ENCODE measurements around the gene HSD17B2.

Gene HSD17B2

DNA sequence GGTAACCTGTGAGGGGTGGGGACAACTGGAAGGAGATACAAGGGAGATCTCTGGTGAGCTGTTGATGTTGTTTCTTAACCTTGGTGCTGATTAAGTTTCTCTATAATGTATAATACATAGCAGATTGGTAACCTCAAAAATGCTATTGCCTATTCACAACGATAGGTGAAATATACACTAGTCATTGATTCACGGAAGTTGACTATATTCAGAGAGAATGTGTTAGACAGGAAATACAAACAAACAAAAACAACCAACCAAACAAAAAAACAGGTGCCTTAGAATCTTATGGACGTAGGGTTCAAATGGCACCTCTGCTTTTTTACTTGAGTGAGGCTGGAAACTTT is 21.5 kb downstream of the HSD17B2 start:
- H3K36me3 ChIP-seq (ENCODE audit: insufficient read depth, low read length), result no peaks in the 10 kb centered on the region
- no peak overlapping the region for H3K4me3 ChIP-seq (ENCODE audit: low read depth, low read length, poor library complexity, severe bottlenecking)

DNA sequence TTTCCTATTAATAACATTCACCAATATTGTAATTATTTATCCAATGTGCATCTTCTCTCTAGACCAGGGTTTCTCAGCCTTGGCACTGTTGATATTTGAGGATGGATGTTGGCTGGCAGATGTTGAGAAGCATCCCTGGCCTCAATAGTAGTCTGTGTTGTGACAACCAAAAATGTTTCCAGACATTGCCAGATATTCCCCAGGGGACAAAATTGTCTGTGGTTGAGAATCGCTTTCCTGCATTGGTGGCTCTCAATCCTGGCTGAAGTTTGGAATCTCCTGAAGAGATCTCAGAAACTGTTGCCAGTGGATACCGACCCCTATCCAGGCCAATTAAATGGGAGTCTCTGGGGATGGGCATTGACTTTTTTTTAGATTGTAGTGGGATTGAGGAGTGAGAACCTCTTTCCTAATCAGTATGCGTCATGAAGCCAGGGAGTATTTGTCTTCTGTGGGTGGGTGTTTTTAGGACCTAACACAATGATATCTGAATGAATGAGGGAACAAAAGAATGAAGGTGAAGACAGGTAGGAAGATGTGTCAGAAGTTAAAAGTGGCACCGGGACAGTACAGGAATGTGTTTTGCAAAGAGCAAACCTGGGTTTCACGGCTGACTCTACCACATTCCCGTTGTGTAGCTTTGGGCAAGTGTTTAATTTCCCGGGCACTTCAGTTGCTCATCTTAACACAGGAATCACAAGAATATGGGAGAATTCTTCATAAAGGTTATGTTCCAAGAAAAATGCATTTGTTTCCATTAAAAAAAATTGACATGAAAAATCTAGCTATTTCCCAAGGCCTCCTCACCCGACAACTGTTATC is 24.3 kb downstream of the HSD17B2 start:
- Histone ChIP-seq H3F3A (ENCODE audit: insufficient read depth, low read length) (no peaks in the 10 kb centered on the region), H3K4me1 (ENCODE audit: insufficient read depth, low read length, severe bottlenecking) (peaks cover 12% of the 10 kb centered on the region), H3K4me2 (ENCODE audit: low read length) (no peak overlapping the region), H3K27ac (ENCODE audit: low read depth, low read length, poor library complexity, severe bottlenecking) (no peak overlapping the region), H3K9me3 (ENCODE audit: low read length) (no peaks in the 10 kb centered on the region), H3K27me3 (ENCODE audit: insufficient read depth, low read length) (no peaks in the 10 kb centered on the region), H3K4me3 (ENCODE audit: low read depth, low read length, poor library complexity, severe bottlenecking) (no peak overlapping the region), H3K36me3 (ENCODE audit: insufficient read depth, low read length) (no peaks in the 10 kb centered on the region), H3K79me2 (ENCODE audit: insufficient read depth, low read length) (no peaks in the 10 kb centered on the region), H3K9ac (ENCODE audit: low read length) (no peak overlapping the region), H4K20me1 (ENCODE audit: insufficient read depth, low read length) (no peaks in the 10 kb centered on the region), H2AFZ (ENCODE audit: low read length) (no peak overlapping the region), H3K9me2 (ENCODE audit: low read depth, low read length) (no peaks in the 10 kb centered on the region)
- no peak for TF ChIP-seq EZH2 (IDR thresholded peaks at IDR 0.05; ENCODE audit: borderline replicate concordance, low read length)
- TF ChIP-seq, protein P1, sequence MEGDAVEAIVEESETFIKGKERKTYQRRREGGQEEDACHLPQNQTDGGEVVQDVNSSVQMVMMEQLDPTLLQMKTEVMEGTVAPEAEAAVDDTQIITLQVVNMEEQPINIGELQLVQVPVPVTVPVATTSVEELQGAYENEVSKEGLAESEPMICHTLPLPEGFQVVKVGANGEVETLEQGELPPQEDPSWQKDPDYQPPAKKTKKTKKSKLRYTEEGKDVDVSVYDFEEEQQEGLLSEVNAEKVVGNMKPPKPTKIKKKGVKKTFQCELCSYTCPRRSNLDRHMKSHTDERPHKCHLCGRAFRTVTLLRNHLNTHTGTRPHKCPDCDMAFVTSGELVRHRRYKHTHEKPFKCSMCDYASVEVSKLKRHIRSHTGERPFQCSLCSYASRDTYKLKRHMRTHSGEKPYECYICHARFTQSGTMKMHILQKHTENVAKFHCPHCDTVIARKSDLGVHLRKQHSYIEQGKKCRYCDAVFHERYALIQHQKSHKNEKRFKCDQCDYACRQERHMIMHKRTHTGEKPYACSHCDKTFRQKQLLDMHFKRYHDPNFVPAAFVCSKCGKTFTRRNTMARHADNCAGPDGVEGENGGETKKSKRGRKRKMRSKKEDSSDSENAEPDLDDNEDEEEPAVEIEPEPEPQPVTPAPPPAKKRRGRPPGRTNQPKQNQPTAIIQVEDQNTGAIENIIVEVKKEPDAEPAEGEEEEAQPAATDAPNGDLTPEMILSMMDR (IDR thresholded peaks at IDR 0.05; ENCODE audit: low read length), result no peak

More for the DNA sequence above, 21.5 kb downstream of the HSD17B2 start:
- H3K27me3 ChIP-seq (ENCODE audit: insufficient read depth, low read length), result no peaks in the 10 kb centered on the region
- no peaks in the 10 kb centered on the region for H4K20me1 ChIP-seq (ENCODE audit: insufficient read depth, low read length)
- no peaks in the 10 kb centered on the region for H3F3A ChIP-seq (ENCODE audit: insufficient read depth, low read length)
- H3K9me3 ChIP-seq (ENCODE audit: low read length), result no peaks in the 10 kb centered on the region
- H2AFZ ChIP-seq (ENCODE audit: low read length), result no peak overlapping the region
- TF ChIP-seq, protein P1 (IDR thresholded peaks at IDR 0.05; ENCODE audit: low read length), result no peak
- no peak for TF ChIP-seq EZH2 (IDR thresholded peaks at IDR 0.05; ENCODE audit: borderline replicate concordance, low read length)
- no peaks in the 10 kb centered on the region for H3K79me2 ChIP-seq (ENCODE audit: insufficient read depth, low read length)
- H3K9me2 ChIP-seq (ENCODE audit: low read depth, low read length), result no peaks in the 10 kb centered on the region
- H3K4me1 ChIP-seq (ENCODE audit: insufficient read depth, low read length, severe bottlenecking), result no peaks in the 10 kb centered on the region
- H3K4me2 ChIP-seq (ENCODE audit: low read length), result no peak overlapping the region
- H3K9ac ChIP-seq (ENCODE audit: low read length), result no peak overlapping the region
- no peak overlapping the region for H3K27ac ChIP-seq (ENCODE audit: low read depth, low read length, poor library complexity, severe bottlenecking)

DNA sequence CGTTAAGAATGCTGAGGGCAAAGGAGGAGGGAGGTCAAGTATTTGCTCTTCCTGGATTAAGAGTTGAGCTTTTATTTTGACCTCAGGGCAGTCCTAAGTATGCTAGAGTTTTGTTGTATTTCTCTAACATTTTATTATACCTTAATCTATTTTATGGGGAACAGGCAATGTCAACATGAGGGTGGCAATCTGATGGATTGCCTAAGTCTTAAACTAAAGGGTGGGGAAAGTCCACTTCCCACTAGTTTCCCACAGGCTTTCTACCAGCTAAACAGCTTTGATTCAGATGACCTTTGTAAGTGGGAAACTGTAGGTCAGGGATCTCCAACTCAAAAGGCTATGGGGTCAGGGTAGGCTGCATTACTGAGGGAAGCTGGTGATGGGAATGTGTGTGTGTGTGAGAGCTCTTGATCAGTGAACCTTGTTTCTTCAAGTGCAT is 24.9 kb downstream of the HSD17B2 start:
- Histone ChIP-seq H3K27ac (ENCODE audit: low read depth, low read length, poor library complexity, severe bottlenecking) (no peak overlapping the region), H2AFZ (ENCODE audit: low read length) (no peak overlapping the region), H3K4me1 (ENCODE audit: insufficient read depth, low read length, severe bottlenecking) (peaks cover 12% of the 10 kb centered on the region), H3K4me3 (ENCODE audit: low read depth, low read length, poor library complexity, severe bottlenecking) (no peak overlapping the region), H3K79me2 (ENCODE audit: insufficient read depth, low read length) (no peaks in the 10 kb centered on the region), H3K9ac (ENCODE audit: low read length) (no peak overlapping the region), H3K9me3 (ENCODE audit: low read length) (no peaks in the 10 kb centered on the region), H3F3A (ENCODE audit: insufficient read depth, low read length) (no peaks in the 10 kb centered on the region), H3K4me2 (ENCODE audit: low read length) (no peak overlapping the region), H3K9me2 (ENCODE audit: low read depth, low read length) (no peaks in the 10 kb centered on the region), H3K36me3 (ENCODE audit: insufficient read depth, low read length) (no peaks in the 10 kb centered on the region), H4K20me1 (ENCODE audit: insufficient read depth, low read length) (no peaks in the 10 kb centered on the region), H3K27me3 (ENCODE audit: insufficient read depth, low read length) (no peaks in the 10 kb centered on the region)
- TF ChIP-seq, protein P1 (IDR thresholded peaks at IDR 0.05; ENCODE audit: low read length), result no peak
- TF ChIP-seq EZH2 (IDR thresholded peaks at IDR 0.05; ENCODE audit: borderline replicate concordance, low read length), result no peak
